ENCODE results near the gene MAGI3.
"Not testable (repeated sequence)": the region's sequence is repeated elsewhere in the genome, so short reads cannot be mapped to it uniquely, and the experiment has no call there.

The MAGI3 gene

GRCh38 chr1:113456967-113457366 lies 66.7 kb downstream of the MAGI3 start:
- no peaks in the 10 kb centered on the region for H3K9me2 ChIP-seq (ENCODE audit: low read depth, low read length)
- H3K9me3 ChIP-seq (ENCODE audit: low read length): no peaks in the 10 kb centered on the region
- H3K9ac ChIP-seq (ENCODE audit: low read length): no peak overlapping the region
- no peaks in the 10 kb centered on the region for H3K36me3 ChIP-seq (ENCODE audit: insufficient read depth, low read length)
- no peak overlapping the region for H3K4me3 ChIP-seq (ENCODE audit: low read depth, low read length, poor library complexity, severe bottlenecking)
- no peaks in the 10 kb centered on the region for H3F3A ChIP-seq (ENCODE audit: insufficient read depth, low read length)
- H4K20me1 ChIP-seq (ENCODE audit: insufficient read depth, low read length): no peaks in the 10 kb centered on the region
- H3K4me2 ChIP-seq (ENCODE audit: low read length): no peak overlapping the region
- no peaks in the 10 kb centered on the region for H3K4me1 ChIP-seq (ENCODE audit: insufficient read depth, low read length, severe bottlenecking)
- H3K79me2 ChIP-seq (ENCODE audit: insufficient read depth, low read length): no peaks in the 10 kb centered on the region
- H2AFZ ChIP-seq (ENCODE audit: low read length): no peak overlapping the region
- H3K27ac ChIP-seq (ENCODE audit: low read depth, low read length, poor library complexity, severe bottlenecking): no peak overlapping the region
- no peaks in the 10 kb centered on the region for H3K27me3 ChIP-seq (ENCODE audit: insufficient read depth, low read length)
- TF ChIP-seq EZH2 (IDR thresholded peaks at IDR 0.05; ENCODE audit: borderline replicate concordance, low read length) (no peak), CTCF (IDR thresholded peaks at IDR 0.05; ENCODE audit: low read length) (no peak)

GRCh38 chr1:113459279-113459678 lies 69.0 kb downstream of the MAGI3 start:
- no peak overlapping the region for H3K9ac ChIP-seq (ENCODE audit: low read length)
- H3K36me3 ChIP-seq (ENCODE audit: insufficient read depth, low read length): no peaks in the 10 kb centered on the region
- H3K27me3 ChIP-seq (ENCODE audit: insufficient read depth, low read length): no peaks in the 10 kb centered on the region
- no peak overlapping the region for H3K4me3 ChIP-seq (ENCODE audit: low read depth, low read length, poor library complexity, severe bottlenecking)
- H3K9me2 ChIP-seq (ENCODE audit: low read depth, low read length): no peaks in the 10 kb centered on the region
- H4K20me1 ChIP-seq (ENCODE audit: insufficient read depth, low read length): no peaks in the 10 kb centered on the region
- H3K4me1 ChIP-seq (ENCODE audit: insufficient read depth, low read length, severe bottlenecking): no peaks in the 10 kb centered on the region
- TF ChIP-seq EZH2 (IDR thresholded peaks at IDR 0.05; ENCODE audit: borderline replicate concordance, low read length) (no peak), CTCF (IDR thresholded peaks at IDR 0.05; ENCODE audit: low read length) (no peak)
- H2AFZ ChIP-seq (ENCODE audit: low read length): no peak overlapping the region
- no peaks in the 10 kb centered on the region for H3K9me3 ChIP-seq (ENCODE audit: low read length)
- no peak overlapping the region for H3K27ac ChIP-seq (ENCODE audit: low read depth, low read length, poor library complexity, severe bottlenecking)
- H3F3A ChIP-seq (ENCODE audit: insufficient read depth, low read length): no peaks in the 10 kb centered on the region
- H3K4me2 ChIP-seq (ENCODE audit: low read length): no peak overlapping the region
- H3K79me2 ChIP-seq (ENCODE audit: insufficient read depth, low read length): no peaks in the 10 kb centered on the region

GRCh38 chr1:113467991-113468390 lies 77.7 kb downstream of the MAGI3 start:
- TF ChIP-seq EZH2 (IDR thresholded peaks at IDR 0.05; ENCODE audit: borderline replicate concordance, low read length) (no peak), CTCF (IDR thresholded peaks at IDR 0.05; ENCODE audit: low read length) (no peak)
- H3K9ac ChIP-seq (ENCODE audit: low read length): no peak overlapping the region

GRCh38 chr1:113478427-113479195 lies 88.3 kb downstream of the MAGI3 start:
- not testable (repeated sequence) for H3K4me1 ChIP-seq (ENCODE audit: insufficient read depth, low read length, severe bottlenecking); H3K4me3 ChIP-seq (ENCODE audit: low read depth, low read length, poor library complexity, severe bottlenecking); H4K20me1 ChIP-seq (ENCODE audit: insufficient read depth, low read length); H3F3A ChIP-seq (ENCODE audit: insufficient read depth, low read length); H3K27me3 ChIP-seq (ENCODE audit: insufficient read depth, low read length); H3K9me2 ChIP-seq (ENCODE audit: low read depth, low read length); H3K9me3 ChIP-seq (ENCODE audit: low read length); H3K36me3 ChIP-seq (ENCODE audit: insufficient read depth, low read length); H3K4me2 ChIP-seq (ENCODE audit: low read length); H3K9ac ChIP-seq (ENCODE audit: low read length); H3K27ac ChIP-seq (ENCODE audit: low read depth, low read length, poor library complexity, severe bottlenecking); H2AFZ ChIP-seq (ENCODE audit: low read length); H3K79me2 ChIP-seq (ENCODE audit: insufficient read depth, low read length)

More at GRCh38 chr1:113467991-113468390, 77.7 kb downstream of the MAGI3 start:
- Histone ChIP-seq H3K27ac (ENCODE audit: low read depth, low read length, poor library complexity, severe bottlenecking) (no peak overlapping the region), H4K20me1 (ENCODE audit: insufficient read depth, low read length) (no peaks in the 10 kb centered on the region), H3K27me3 (ENCODE audit: insufficient read depth, low read length) (no peaks in the 10 kb centered on the region), H3K79me2 (ENCODE audit: insufficient read depth, low read length) (no peaks in the 10 kb centered on the region), H3F3A (ENCODE audit: insufficient read depth, low read length) (no peaks in the 10 kb centered on the region), H3K9me3 (ENCODE audit: low read length) (no peaks in the 10 kb centered on the region), H2AFZ (ENCODE audit: low read length) (no peak overlapping the region), H3K9me2 (ENCODE audit: low read depth, low read length) (no peaks in the 10 kb centered on the region), H3K4me2 (ENCODE audit: low read length) (no peak overlapping the region), H3K4me3 (ENCODE audit: low read depth, low read length, poor library complexity, severe bottlenecking) (no peak overlapping the region), H3K36me3 (ENCODE audit: insufficient read depth, low read length) (no peaks in the 10 kb centered on the region), H3K4me1 (ENCODE audit: insufficient read depth, low read length, severe bottlenecking) (no peaks in the 10 kb centered on the region)

Measured in OCI-LY1 (cell line).